HepG2 (cell line): ENCODE results near the gene TBC1D16. TPM values are rescaled to one million over a fixed set of nuclear protein-coding genes. Genes with fewer than 3 reads are reported as not detected.

ENCODE experiments used
- ATF5 ChIP-seq: sonication (generic); formaldehyde crosslinking; IDR thresholded peaks from 2 replicates; pipeline ENCODE4 v1.4.0; 2020; ENCODE audit warnings: mild to moderate bottlenecking, low read depth, missing genetic modification reagents
- ATF7-NPFF ChIP-seq: sonication (generic); formaldehyde crosslinking; IDR thresholded peaks from 2 replicates; pipeline ENCODE4 v1.8.1; 2023; ENCODE audit warnings: mild to moderate bottlenecking, low read depth, missing genetic modification reagents, moderate library complexity
- EP300 ChIP-seq, 3 experiments: sonication (generic) in 1 of 3; formaldehyde crosslinking in 1 of 3; IDR thresholded peaks; 2 replicates each; pipeline versions ENCODE4 v1.5.1 to v1.6.1; 2011 to 2020; ENCODE audit warnings: low read depth in 2 of 3, low read length in 2 of 3, borderline replicate concordance in 1 of 3, improper control_type of control experiment in 1 of 3, mild to moderate bottlenecking in 1 of 3, missing genetic modification reagents in 1 of 3, moderate library complexity in 1 of 3
- EZH2 ChIP-seq: conservative IDR thresholded peaks from 2 replicates; pipeline ENCODE4 v1.6.1; 2012; ENCODE audit warnings: mild to moderate bottlenecking, low read depth, low read length, moderate library complexity
- MAFK ChIP-seq, 2 experiments: IDR thresholded peaks in 1 of 2; conservative IDR thresholded peaks in 1 of 2; 2 replicates each; pipeline ENCODE4 v1.6.1; 2011; ENCODE audit warnings: improper control_type of control experiment in 2 of 2, low read length in 2 of 2
- NAIF1 ChIP-seq: sonication (generic); formaldehyde crosslinking; IDR thresholded peaks from 2 replicates; pipeline ENCODE4 v1.5.0; 2020; ENCODE audit warnings: mild to moderate bottlenecking, missing genetic modification reagents, borderline replicate concordance
- PCBP1 ChIP-seq: fragments of 200-400 bp; formaldehyde crosslinking; IDR thresholded peaks from 2 replicates; pipeline ENCODE4 v1.6.1; 2017; ENCODE audit warnings: mild to moderate bottlenecking, low read depth, low read length, borderline replicate concordance
- PHF8 ChIP-seq: sonication (generic); formaldehyde crosslinking; IDR thresholded peaks from 2 replicates; pipeline ENCODE4 v1.5.0; 2020; ENCODE audit warnings: missing genetic modification reagents
- SMAD3 ChIP-seq: sonication (generic); formaldehyde crosslinking; IDR thresholded peaks from 2 replicates; pipeline ENCODE4 v1.4.0; 2020; ENCODE audit warnings: missing genetic modification reagents
- SOX13 ChIP-seq, 3 experiments: fragments of 450-650 bp in 1 of 3; sonication (generic) in 1 of 3; formaldehyde crosslinking in 1 of 3; IDR thresholded peaks in 2 of 3; conservative IDR thresholded peaks in 1 of 3; 2 replicates each; pipeline versions ENCODE4 v1.5.0 to v1.6.1; 2016 to 2020; ENCODE audit warnings: antibody characterized with exemption in 1 of 3, mild to moderate bottlenecking in 1 of 3, missing compliant biosample characterization in 1 of 3, missing genetic modification reagents in 1 of 3, moderate library complexity in 1 of 3
- THAP11 ChIP-seq: IDR thresholded peaks from 2 replicates; pipeline ENCODE4 v1.6.1; 2016; ENCODE audit warnings: missing biosample characterization, missing genetic modification reagents
- ZBTB4 ChIP-seq: sonication (generic); formaldehyde crosslinking; IDR thresholded peaks from 2 replicates; pipeline ENCODE4 v1.4.0; 2020; ENCODE audit warnings: missing genetic modification reagents, mild to moderate bottlenecking, borderline replicate concordance
- ZNF296 ChIP-seq: sonication (generic); formaldehyde crosslinking; conservative IDR thresholded peaks from 2 replicates; pipeline ENCODE4 v1.5.0; 2020; ENCODE audit warnings: mild to moderate bottlenecking, missing genetic modification reagents
- ZNF510 ChIP-seq: sonication (generic); formaldehyde crosslinking; IDR thresholded peaks from 2 replicates; pipeline ENCODE4 v1.4.0; 2020; ENCODE audit warnings: low read depth, mild to moderate bottlenecking, missing genetic modification reagents
- ZNF512 ChIP-seq: sonication (generic); formaldehyde crosslinking; IDR thresholded peaks from 2 replicates; pipeline ENCODE4 v1.4.0; 2020; ENCODE audit warnings: mild to moderate bottlenecking, missing genetic modification reagents
- ZNF572 ChIP-seq: sonication (generic); formaldehyde crosslinking; IDR thresholded peaks from 2 replicates; pipeline ENCODE4 v1.5.1; 2020; ENCODE audit warnings: mild to moderate bottlenecking, missing genetic modification reagents
- ZNF678 ChIP-seq: sonication (generic); formaldehyde crosslinking; IDR thresholded peaks from 2 replicates; pipeline ENCODE4 v1.4.0; 2020; ENCODE audit warnings: mild to moderate bottlenecking, missing genetic modification reagents
- ZNF746 ChIP-seq: sonication (generic); formaldehyde crosslinking; IDR thresholded peaks from 2 replicates; pipeline ENCODE4 v1.8.0; 2022; ENCODE audit warnings: mild to moderate bottlenecking, missing genetic modification reagents
- polyA plus RNA-seq, 8 experiments: library from polyadenylated mRNA; depleted of rRNA in 3 of 8; stranded (reverse) in 7 of 8; unstranded in 1 of 8; fragments of >200 nt; fragmentation: Illumina TruSeq in 4 of 8; extraction: Trizol in 4 of 8; gene quantifications; 2 replicates each; pipeline versions ENCODE4 v1.2.1 to v1.2.3, GENCODE V29; 2011 to 2016; ENCODE audit warnings: low read depth in 4 of 8, missing spikeins in 1 of 8, mixed read lengths in 1 of 8; ENCODE audit not compliant: insufficient read depth in 1 of 8
- total RNA-seq, 5 experiments: library from RNA; depleted of rRNA; stranded (reverse); fragments of >200 nt; fragmentation: Illumina TruSeq; extraction: Trizol; gene quantifications; 2 replicates each; pipeline ENCODE4 v1.2.3, GENCODE V29; 2016; ENCODE audit warnings: low read depth in 1 of 5
- TF ChIP-seq, protein P1 (sequence below): sonication (generic); formaldehyde crosslinking; IDR thresholded peaks from 2 replicates; pipeline ENCODE4 v1.8.1; 2023; ENCODE audit warnings: mild to moderate bottlenecking, moderate library complexity, missing genetic modification reagents

Gene TBC1D16
- total and polyA plus RNA-seq, 2 of the 13 experiments (the other 11 are each of a cell fraction or from before 2014, with no cell fraction given), result 14.9 to 24.9 TPM

DNA sequence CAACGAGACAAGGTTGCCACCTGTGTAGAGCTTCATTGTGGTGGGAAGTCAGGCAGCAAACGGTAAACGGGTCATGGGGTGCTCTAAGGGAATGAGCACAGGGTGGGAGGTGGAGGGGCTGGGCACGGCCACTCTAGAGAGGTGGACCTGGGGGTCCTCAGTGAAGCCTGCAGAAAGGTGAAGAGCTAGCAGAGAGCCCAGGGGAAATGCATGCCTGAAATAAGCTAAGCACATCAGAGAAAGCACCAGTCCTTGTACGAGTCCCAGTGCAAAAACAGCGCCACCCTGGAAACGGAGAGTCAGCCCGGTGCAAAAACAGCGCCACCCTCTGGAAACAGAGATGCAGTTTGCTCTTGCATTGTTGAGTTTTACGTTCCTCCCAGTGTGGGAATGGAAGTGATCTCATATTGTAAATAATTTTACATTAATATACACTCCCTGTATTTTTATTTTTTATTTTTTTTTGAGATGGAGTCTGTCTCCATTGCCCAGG lies 65.0 kb downstream of the TBC1D16 start (continued):
- no peak for TF ChIP-seq ZNF512
- peak; percentile 33; the same call in 1 of the 2 replicates for TF ChIP-seq THAP11 (CRISPR knock-in tag)
- no peak for TF ChIP-seq ATF5
- TF ChIP-seq MAFK (conservative IDR thresholded peaks at IDR 0.05 in 1 of 2, IDR thresholded peaks at IDR 0.05 in 1 of 2; ENCODE audit: low read length in 2 of 2), result no peak
- no peak for TF ChIP-seq ZNF510 (CRISPR knock-in tag)
- TF ChIP-seq NAIF1 (CRISPR knock-in tag), result no peak
- TF ChIP-seq, protein P1, sequence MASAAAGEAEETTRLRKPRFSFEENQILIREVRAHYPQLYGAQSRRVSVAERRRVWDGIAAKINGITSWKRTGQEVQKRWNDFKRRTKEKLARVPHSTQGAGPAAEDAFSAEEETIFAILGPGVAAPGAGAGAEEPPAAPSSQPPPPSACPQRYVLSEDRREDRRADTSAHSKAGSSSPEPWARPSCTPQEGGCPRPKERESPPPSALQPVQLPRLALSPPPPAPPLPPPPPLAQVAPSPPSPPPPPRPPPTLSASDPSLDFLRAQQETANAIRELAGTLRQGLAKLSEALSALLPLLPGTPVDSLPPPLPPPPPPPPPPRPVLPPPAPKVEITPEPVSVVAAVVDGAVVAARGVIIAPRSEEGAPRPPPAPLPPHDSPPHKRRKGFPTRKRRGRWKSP (CRISPR knock-in tag), result peak; percentile 90
- no peak for TF ChIP-seq PCBP1
- TF ChIP-seq ZNF572 (CRISPR knock-in tag), result no peak
- TF ChIP-seq PHF8 (CRISPR knock-in tag), result no peak
- peak; percentile 80; the same call in 1 of the 2 replicates for TF ChIP-seq ZBTB4
- no peak for TF ChIP-seq ZNF678 (CRISPR knock-in tag)
- TF ChIP-seq ATF7-NPFF (CRISPR knock-in tag), result no peak
- TF ChIP-seq ZNF746 (CRISPR knock-in tag), result no peak
- TF ChIP-seq SMAD3 (CRISPR knock-in tag), result no peak
- TF ChIP-seq EZH2, result no peak
- no peak for TF ChIP-seq ZNF296 (CRISPR knock-in tag)
- no peak for TF ChIP-seq SOX13 (IDR thresholded peaks at IDR 0.05)
- no peak; a peak in 1 of 4 replicates for TF ChIP-seq SOX13 (CRISPR knock-in tag; conservative IDR thresholded peaks at IDR 0.05 in 1 of 2, IDR thresholded peaks at IDR 0.05 in 1 of 2)
- no peak for TF ChIP-seq EP300 (IDR thresholded peaks at IDR 0.05; ENCODE audit: low read depth in 2 of 2, low read length in 2 of 2)
- TF ChIP-seq EP300 (CRISPR knock-in tag; IDR thresholded peaks at IDR 0.05; ENCODE audit: borderline replicate concordance), result no peak
